Measurements from ENCODE around the gene TTC7B. TPM values are rescaled to one million over a fixed set of nuclear protein-coding genes. Genes with fewer than 3 reads are reported as not detected.

Gene TTC7B
- total RNA-seq, 1 experiment from 2014 or later: 9.6 TPM

DNA sequence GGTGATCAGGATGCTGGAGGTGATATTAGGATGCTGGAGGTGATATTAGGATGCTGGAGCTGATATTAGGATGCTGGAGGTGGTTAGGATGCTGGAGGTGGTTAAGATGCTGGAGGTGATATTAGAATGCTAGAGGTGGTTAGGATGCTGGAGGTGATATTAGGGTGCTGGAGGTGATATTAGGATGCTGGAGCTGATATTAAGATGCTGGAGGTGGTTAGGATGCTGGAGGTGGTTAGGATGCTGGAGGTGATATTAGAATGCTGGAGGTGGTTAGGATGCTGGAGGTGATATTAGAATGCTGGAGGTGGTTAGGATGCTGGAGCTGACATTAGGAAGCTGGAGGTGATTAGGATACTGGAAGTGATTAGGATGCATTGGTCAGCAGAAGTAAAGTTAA, 318.0 kb downstream of the TTC7B start:
- H3K27me3 Mint-ChIP-seq (ENCODE audit: unreplicated experiment): peaks cover 15% of the 10 kb centered on the region
- no peak for DNase-seq
- no peaks in the 10 kb centered on the region for H3K9me3 Mint-ChIP-seq (ENCODE audit: low read depth, unreplicated experiment)
- H3K27ac Mint-ChIP-seq (ENCODE audit: unreplicated experiment): no peak overlapping the region
- H3K4me1 Mint-ChIP-seq (ENCODE audit: low read depth, unreplicated experiment): peaks cover 25% of the 10 kb centered on the region
- BruUV-seq (replicated peaks): no TSS peak
- H3K36me3 Mint-ChIP-seq (ENCODE audit: insufficient read depth, unreplicated experiment): peaks cover 12% of the 10 kb centered on the region
- intact Hi-C loops (cut with micrococcal nuclease; ENCODE audit: unreplicated experiment): no loop called here
- H3K4me3 Mint-ChIP-seq (ENCODE audit: low read depth, unreplicated experiment): no peak overlapping the region
- CTCF ChIA-PET: no interaction called here
- TF ChIP-seq CTCF (IDR thresholded peaks at IDR 0.05; ENCODE audit: unreplicated experiment): no peak

- no TSS peak for BruUV-seq (replicated peaks)
- Mint-ChIP-seq H3K4me3 (ENCODE audit: low read depth, unreplicated experiment) (no peak overlapping the region), H3K27me3 (ENCODE audit: unreplicated experiment) (peaks cover 15% of the 10 kb centered on the region), H3K27ac (ENCODE audit: unreplicated experiment) (no peak overlapping the region), H3K36me3 (ENCODE audit: insufficient read depth, unreplicated experiment) (no peaks in the 10 kb centered on the region), H3K9me3 (ENCODE audit: low read depth, unreplicated experiment) (no peaks in the 10 kb centered on the region), H3K4me1 (ENCODE audit: low read depth, unreplicated experiment) (peaks cover 16% of the 10 kb centered on the region)
- intact Hi-C loops (cut with micrococcal nuclease; ENCODE audit: unreplicated experiment): no loop called here
- no peak for TF ChIP-seq CTCF (IDR thresholded peaks at IDR 0.05; ENCODE audit: unreplicated experiment)
- DNase-seq: no peak
- CTCF ChIA-PET: no interaction called here
These were observed 319.9 kb downstream of the TTC7B start for GRCh38 chr14:90496379-90496778.

DNA sequence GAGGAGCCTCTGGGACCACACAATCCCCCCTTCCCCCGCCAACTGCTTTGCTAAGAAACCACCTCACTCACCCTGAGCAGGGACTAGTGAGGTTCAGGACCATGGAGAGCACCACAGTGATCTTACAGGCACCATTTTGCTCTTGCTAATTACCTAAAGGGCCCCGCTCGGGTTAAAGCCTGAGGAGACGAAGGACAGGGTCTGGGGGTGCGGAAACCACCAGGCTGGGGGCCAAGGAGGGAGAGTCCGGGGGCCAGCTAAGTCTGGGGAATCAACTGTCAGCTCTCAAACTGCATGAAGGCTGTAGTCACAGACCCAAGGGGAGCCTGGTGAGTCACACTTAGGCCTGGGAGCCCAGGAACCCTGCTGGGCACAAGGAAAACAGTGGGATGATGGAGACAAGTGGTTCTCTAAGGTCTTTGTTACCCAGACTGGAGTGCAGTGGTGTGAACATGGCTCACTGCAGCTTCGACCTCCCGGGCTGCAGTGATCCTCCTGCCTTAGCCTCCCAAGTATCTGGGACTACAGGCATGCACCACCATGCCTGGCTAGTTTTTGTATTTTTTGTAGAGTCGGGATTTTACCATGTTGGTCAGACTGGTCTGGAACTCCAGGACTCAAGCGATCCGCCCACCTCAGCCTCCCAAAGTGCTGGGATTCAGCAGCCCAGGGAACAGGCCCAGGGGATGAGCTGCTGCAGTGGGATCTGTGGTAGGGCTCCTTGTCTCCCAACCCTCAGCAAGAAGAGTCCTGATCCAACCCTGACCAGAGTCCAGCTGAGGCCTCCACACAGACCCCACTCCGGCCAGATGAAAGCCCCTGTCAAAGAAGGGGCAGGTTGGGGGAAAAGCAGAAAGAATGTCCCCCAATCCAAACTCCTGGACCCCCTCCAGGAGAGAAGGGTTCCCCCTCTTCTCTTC, 320.6 kb downstream of the TTC7B start:
- no TSS peak for BruUV-seq (replicated peaks)
- no peak overlapping the region for H3K27ac Mint-ChIP-seq (ENCODE audit: unreplicated experiment)
- TF ChIP-seq CTCF (IDR thresholded peaks at IDR 0.05; ENCODE audit: unreplicated experiment): no peak
- CTCF ChIA-PET: no interaction called here
- DNase-seq: peak; percentile 65
- H3K36me3 Mint-ChIP-seq (ENCODE audit: insufficient read depth, unreplicated experiment): no peaks in the 10 kb centered on the region
- peaks cover 17% of the 10 kb centered on the region for H3K4me1 Mint-ChIP-seq (ENCODE audit: low read depth, unreplicated experiment)
- no peaks in the 10 kb centered on the region for H3K9me3 Mint-ChIP-seq (ENCODE audit: low read depth, unreplicated experiment)
- intact Hi-C loops (cut with micrococcal nuclease; ENCODE audit: unreplicated experiment): no loop called here
- H3K4me3 Mint-ChIP-seq (ENCODE audit: low read depth, unreplicated experiment): no peak overlapping the region
- H3K27me3 Mint-ChIP-seq (ENCODE audit: unreplicated experiment): peaks cover 15% of the 10 kb centered on the region

- H3K27me3 Mint-ChIP-seq (ENCODE audit: unreplicated experiment): no peaks in the 10 kb centered on the region
- no peak overlapping the region for H3K27ac Mint-ChIP-seq (ENCODE audit: unreplicated experiment)
- CTCF ChIA-PET: no interaction called here
- peaks cover 14% of the 10 kb centered on the region for H3K4me1 Mint-ChIP-seq (ENCODE audit: low read depth, unreplicated experiment)
- H3K4me3 Mint-ChIP-seq (ENCODE audit: low read depth, unreplicated experiment): no peak overlapping the region
- no peak for TF ChIP-seq CTCF (IDR thresholded peaks at IDR 0.05; ENCODE audit: unreplicated experiment)
- no peaks in the 10 kb centered on the region for H3K36me3 Mint-ChIP-seq (ENCODE audit: insufficient read depth, unreplicated experiment)
- DNase-seq: no peak
- no peaks in the 10 kb centered on the region for H3K9me3 Mint-ChIP-seq (ENCODE audit: low read depth, unreplicated experiment)
- intact Hi-C loops (cut with micrococcal nuclease; ENCODE audit: unreplicated experiment): no loop called here
- BruUV-seq (replicated peaks): no TSS peak
These were observed 324.2 kb downstream of the TTC7B start for GRCh38 chr14:90491911-90492531.

All from Calu3 (cell line).